Activated naive CD8-positive, alpha-beta T cell treated with anti-CD3 and anti-CD28 coated beads for 36 hours (primary cell): ENCODE data around the gene CYTH2. TPM values are rescaled to one million over a fixed set of nuclear protein-coding genes. Genes with fewer than 3 reads are reported as not detected.

Source experiments
- DNase-seq: peaks from one replicate; pipeline ENCODE4 v3.0.0; 2021
- H3K27ac Mint-ChIP-seq: one replicate; pipeline ENCODE4 v1.8.0; 2022; ENCODE audit warnings: mild to moderate bottlenecking, moderate library complexity, mixed read lengths
- H3K27me3 Mint-ChIP-seq: one replicate; pipeline ENCODE4 v1.8.0; 2022; ENCODE audit warnings: mild to moderate bottlenecking, mixed read lengths
- H3K36me3 Mint-ChIP-seq: one replicate; pipeline ENCODE4 v1.8.0; 2021; ENCODE audit warnings: mild to moderate bottlenecking, mixed read lengths
- H3K4me1 Mint-ChIP-seq: one replicate; pipeline ENCODE4 v1.8.0; 2021; ENCODE audit warnings: mixed read lengths
- H3K4me3 Mint-ChIP-seq: one replicate; pipeline ENCODE4 v1.8.0; 2022; ENCODE audit warnings: mild to moderate bottlenecking, moderate library complexity, mixed read lengths
- H3K9me3 Mint-ChIP-seq: one replicate; pipeline ENCODE4 v1.8.0; 2022; ENCODE audit warnings: mixed read lengths
- total RNA-seq, 2 experiments: library from RNA; stranded (reverse); gene quantifications; one replicate each; pipeline ENCODE4 v1.2.3, GENCODE V29; 2021

Gene CYTH2
- total RNA-seq, 2 experiments from 2014 or later, result 18.2 to 21.7 TPM

GRCh38 chr19:48466561-48467325 is 2.4 kb upstream of the CYTH2 start:
- DNase-seq, result no peak

DNA sequence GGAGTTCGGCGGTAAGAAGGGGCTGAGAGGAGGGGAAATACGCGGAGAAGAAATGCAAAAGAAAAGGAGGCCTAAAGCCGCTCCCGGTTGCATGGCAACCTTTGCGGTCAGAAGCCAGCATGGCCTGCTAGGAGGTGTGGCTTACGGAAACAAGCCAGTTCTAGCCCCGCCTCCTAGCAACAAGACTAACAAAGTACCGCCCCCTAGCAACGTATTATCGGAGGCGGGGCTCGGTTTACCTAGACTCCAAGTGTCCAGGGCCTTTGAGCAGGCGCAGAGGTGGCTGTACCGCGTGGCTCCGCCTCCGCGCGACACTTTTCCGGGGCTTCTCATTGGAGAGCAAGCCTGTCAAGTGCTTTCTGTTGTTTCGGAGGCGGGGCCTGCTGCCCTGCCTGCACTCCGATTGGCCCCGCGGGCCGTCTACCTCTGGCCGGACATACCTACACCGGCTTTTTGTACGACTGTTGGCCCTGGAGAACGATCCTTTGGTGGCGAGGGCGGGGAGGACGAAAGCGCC is 339 bp upstream of the CYTH2 start:
- Mint-ChIP-seq H3K36me3 (peaks cover 2% of the 10 kb centered on the region), H3K27ac (peak overlapping the region; percentile 87), H3K27me3 (no peaks in the 10 kb centered on the region), H3K9me3 (no peaks in the 10 kb centered on the region), H3K4me3 (peak overlapping the region; percentile 85), H3K4me1 (peaks cover 17% of the 10 kb centered on the region)
- peak; percentile 99 for DNase-seq

More at GRCh38 chr19:48466561-48467325, 2.4 kb upstream of the CYTH2 start:
- no peak overlapping the region for H3K4me3 Mint-ChIP-seq
- H3K27ac Mint-ChIP-seq, result no peak overlapping the region
- no peaks in the 10 kb centered on the region for H3K9me3 Mint-ChIP-seq
- peaks cover 14% of the 10 kb centered on the region for H3K4me1 Mint-ChIP-seq
- H3K36me3 Mint-ChIP-seq, result peaks cover 6% of the 10 kb centered on the region
- H3K27me3 Mint-ChIP-seq, result no peaks in the 10 kb centered on the region

GRCh38 chr19:48469934-48470680 is 938 bp downstream of the CYTH2 start:
- H3K4me3 Mint-ChIP-seq, result peak overlapping the region; percentile 85
- no peaks in the 10 kb centered on the region for H3K9me3 Mint-ChIP-seq
- H3K27ac Mint-ChIP-seq, result peak overlapping the region; percentile 87
- H3K4me1 Mint-ChIP-seq, result peaks cover 17% of the 10 kb centered on the region
- peaks cover 2% of the 10 kb centered on the region for H3K36me3 Mint-ChIP-seq
- no peaks in the 10 kb centered on the region for H3K27me3 Mint-ChIP-seq
- DNase-seq, result no peak

DNA sequence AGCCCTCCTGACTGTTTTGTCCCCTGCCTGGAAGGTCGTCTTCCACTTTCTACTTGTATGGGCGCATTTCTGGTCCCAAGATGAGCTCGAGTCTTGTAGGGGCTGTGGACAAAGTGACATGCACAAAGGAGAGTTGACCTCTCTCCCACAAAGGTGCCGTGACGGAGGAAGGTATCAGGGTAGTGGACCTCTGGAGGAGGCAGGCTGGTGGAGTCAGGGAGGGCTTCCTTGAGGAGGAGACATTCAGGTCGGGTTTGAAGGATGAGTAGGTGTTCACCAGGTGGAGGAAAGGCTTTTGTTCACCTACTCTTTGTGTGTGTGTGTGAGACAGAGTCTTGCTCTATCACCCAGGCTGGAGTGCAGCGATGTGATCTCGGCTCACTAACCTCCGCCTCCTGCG is 1.7 kb downstream of the CYTH2 start:
- Mint-ChIP-seq H3K4me1 (peaks cover 17% of the 10 kb centered on the region), H3K4me3 (peak overlapping the region; percentile 26), H3K27me3 (no peaks in the 10 kb centered on the region), H3K9me3 (no peaks in the 10 kb centered on the region), H3K27ac (no peak overlapping the region), H3K36me3 (peaks cover 2% of the 10 kb centered on the region)
- DNase-seq, result no peak

DNA sequence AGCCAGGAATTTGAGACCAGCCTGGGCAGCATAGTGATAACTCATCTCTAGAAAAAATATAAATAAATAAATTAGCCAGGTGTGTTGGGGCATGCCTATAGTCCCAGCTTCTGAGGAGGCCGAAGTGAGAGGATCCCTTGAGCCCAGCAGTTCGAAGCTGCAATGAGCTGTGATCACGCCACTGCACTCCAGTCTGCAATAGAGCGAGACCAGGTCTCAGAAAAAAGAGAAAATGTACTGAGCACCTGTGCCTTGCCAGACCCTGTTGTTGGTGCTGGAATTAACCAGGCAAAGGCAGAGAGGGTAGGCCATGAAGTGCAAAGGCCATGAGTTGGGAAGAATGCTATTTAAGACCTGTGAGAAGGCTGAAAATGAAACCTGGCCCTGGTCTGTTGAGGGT is 2.7 kb downstream of the CYTH2 start:
- Mint-ChIP-seq H3K27ac (no peak overlapping the region), H3K4me1 (peaks cover 17% of the 10 kb centered on the region), H3K4me3 (no peak overlapping the region), H3K27me3 (no peaks in the 10 kb centered on the region), H3K36me3 (peaks cover 2% of the 10 kb centered on the region), H3K9me3 (no peaks in the 10 kb centered on the region)
- no peak for DNase-seq

- Mint-ChIP-seq H3K4me3 (no peak overlapping the region), H3K27ac (no peak overlapping the region), H3K4me1 (peaks cover 11% of the 10 kb centered on the region), H3K9me3 (no peaks in the 10 kb centered on the region), H3K27me3 (no peaks in the 10 kb centered on the region), H3K36me3 (peaks cover 2% of the 10 kb centered on the region)
- no peak for DNase-seq
Measured at GRCh38 chr19:48473161-48473966, 4.2 kb downstream of the CYTH2 start.

GRCh38 chr19:48474084-48474592 is 5.0 kb downstream of the CYTH2 start:
- H3K36me3 Mint-ChIP-seq, result peaks cover 2% of the 10 kb centered on the region
- no peak for DNase-seq
- H3K27ac Mint-ChIP-seq, result no peak overlapping the region
- no peaks in the 10 kb centered on the region for H3K9me3 Mint-ChIP-seq
- H3K27me3 Mint-ChIP-seq, result no peaks in the 10 kb centered on the region
- H3K4me3 Mint-ChIP-seq, result no peak overlapping the region
- H3K4me1 Mint-ChIP-seq, result peaks cover 8% of the 10 kb centered on the region

GRCh38 chr19:48475369-48476068 is 6.3 kb downstream of the CYTH2 start:
- H3K4me1 Mint-ChIP-seq, result peaks cover 11% of the 10 kb centered on the region
- peak overlapping the region; percentile 70 for H3K27ac Mint-ChIP-seq
- H3K36me3 Mint-ChIP-seq, result peaks cover 2% of the 10 kb centered on the region
- no peaks in the 10 kb centered on the region for H3K9me3 Mint-ChIP-seq
- no peaks in the 10 kb centered on the region for H3K27me3 Mint-ChIP-seq
- DNase-seq, result no peak
- H3K4me3 Mint-ChIP-seq, result no peak overlapping the region

DNA sequence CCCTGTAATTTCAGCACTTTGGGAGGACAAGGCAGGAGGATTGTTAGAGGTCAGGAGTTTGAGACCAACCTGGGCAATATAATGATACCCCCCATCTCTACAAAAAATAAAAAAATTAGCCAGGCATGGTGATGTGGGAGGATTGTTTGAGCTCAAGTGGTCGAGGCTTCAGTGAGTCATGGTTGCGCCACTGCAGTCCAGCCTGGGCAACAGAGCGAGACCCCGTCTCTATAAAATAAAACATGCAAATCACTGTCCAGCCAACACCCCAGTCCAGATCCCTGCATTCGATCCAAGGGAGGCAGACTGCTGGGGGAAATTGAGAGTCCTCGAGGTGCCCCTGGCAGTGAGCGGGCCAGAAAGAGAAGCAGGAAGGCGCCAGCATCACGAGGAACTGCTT is 7.0 kb downstream of the CYTH2 start:
- Mint-ChIP-seq H3K9me3 (no peaks in the 10 kb centered on the region), H3K4me1 (peaks cover 15% of the 10 kb centered on the region), H3K27me3 (no peaks in the 10 kb centered on the region), H3K4me3 (no peak overlapping the region), H3K27ac (no peak overlapping the region), H3K36me3 (no peaks in the 10 kb centered on the region)
- no peak for DNase-seq

- peaks cover 19% of the 10 kb centered on the region for H3K4me1 Mint-ChIP-seq
- no peaks in the 10 kb centered on the region for H3K27me3 Mint-ChIP-seq
- H3K36me3 Mint-ChIP-seq, result no peaks in the 10 kb centered on the region
- H3K9me3 Mint-ChIP-seq, result no peaks in the 10 kb centered on the region
- H3K27ac Mint-ChIP-seq, result no peak overlapping the region
- H3K4me3 Mint-ChIP-seq, result no peak overlapping the region
- no peak for DNase-seq
Measured at GRCh38 chr19:48477067-48477685, 8.0 kb downstream of the CYTH2 start.

DNA sequence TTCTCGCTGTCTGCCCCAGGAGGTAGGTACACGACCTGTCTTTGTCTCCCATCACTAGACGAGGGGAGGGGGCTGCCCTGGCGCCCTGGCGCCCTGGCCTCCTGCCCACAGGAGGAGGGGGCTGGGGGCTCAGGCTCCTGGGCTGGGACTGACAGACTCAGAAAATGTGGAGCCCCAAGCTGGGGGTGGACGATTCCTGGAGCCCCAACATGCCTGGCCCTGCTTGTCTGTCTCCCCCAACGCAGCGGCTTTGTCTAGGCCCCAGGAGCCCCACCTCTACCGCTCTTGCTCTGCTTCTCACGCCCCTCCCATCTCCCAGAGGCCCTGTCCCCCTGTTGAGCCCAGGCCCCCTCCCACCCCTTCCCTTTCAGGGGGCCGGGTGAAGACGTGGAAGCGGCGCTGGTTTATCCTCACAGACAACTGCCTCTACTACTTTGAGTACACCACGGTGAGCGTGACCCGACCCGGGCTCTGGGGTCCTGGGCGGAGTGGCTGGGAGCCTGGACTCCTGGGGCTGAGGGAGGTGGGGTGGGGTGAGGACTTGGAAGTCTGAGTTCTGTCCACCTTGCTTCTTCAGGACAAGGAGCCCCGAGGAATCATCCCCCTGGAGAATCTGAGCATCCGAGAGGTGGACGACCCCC is 8.6 kb downstream of the CYTH2 start:
- Mint-ChIP-seq H3K4me1 (peaks cover 20% of the 10 kb centered on the region), H3K4me3 (no peak overlapping the region), H3K36me3 (no peaks in the 10 kb centered on the region), H3K9me3 (no peaks in the 10 kb centered on the region), H3K27me3 (no peaks in the 10 kb centered on the region), H3K27ac (no peak overlapping the region)
- DNase-seq, result no peak

DNA sequence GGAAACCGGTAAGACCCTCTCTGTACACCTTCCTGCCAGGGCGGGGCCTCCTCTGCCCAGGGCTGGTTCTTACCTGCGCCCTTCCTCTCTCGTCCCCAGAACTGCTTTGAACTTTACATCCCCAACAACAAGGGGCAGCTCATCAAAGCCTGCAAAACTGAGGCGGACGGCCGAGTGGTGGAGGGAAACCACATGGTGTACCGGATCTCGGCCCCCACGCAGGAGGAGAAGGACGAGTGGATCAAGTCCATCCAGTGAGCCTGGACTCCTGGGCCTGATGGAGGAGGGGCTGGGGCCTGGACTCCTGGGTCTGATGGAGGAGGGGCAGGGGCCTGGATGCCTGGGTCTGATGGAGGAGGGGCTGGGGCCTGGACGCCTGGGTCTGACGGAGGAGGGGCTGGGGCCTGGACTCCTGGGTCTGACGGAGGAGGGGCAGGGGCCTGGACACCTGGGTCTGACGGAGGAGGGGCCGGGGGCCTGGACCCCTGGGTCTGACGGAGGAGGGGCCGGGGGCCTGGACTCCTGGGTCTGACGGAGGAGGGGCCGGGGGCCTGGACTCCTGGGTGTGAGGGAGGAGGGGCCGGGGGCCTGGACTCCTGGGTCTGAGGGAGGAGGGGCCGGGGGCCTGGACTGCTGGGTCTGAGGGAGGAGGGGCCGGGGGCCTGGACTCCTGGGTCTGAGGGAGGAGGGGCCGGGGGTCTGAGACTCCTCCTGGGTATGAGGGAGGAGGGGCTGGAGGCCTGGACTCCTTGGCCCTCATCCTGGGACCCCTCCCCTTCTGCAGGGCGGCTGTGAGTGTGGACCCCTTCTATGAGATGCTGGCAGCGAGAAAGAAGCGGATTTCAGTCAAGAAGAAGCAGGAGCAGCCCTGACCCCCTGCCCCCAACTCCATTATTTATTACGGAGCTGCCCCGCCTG is 9.4 kb downstream of the CYTH2 start:
- H3K36me3 Mint-ChIP-seq, result no peaks in the 10 kb centered on the region
- H3K27me3 Mint-ChIP-seq, result no peaks in the 10 kb centered on the region
- H3K27ac Mint-ChIP-seq, result no peak overlapping the region
- DNase-seq, result no peak
- H3K9me3 Mint-ChIP-seq, result no peaks in the 10 kb centered on the region
- no peak overlapping the region for H3K4me3 Mint-ChIP-seq
- peaks cover 20% of the 10 kb centered on the region for H3K4me1 Mint-ChIP-seq

- Mint-ChIP-seq H3K4me3 (peak overlapping the region; percentile 22), H3K9me3 (no peaks in the 10 kb centered on the region), H3K4me1 (peaks cover 20% of the 10 kb centered on the region), H3K27me3 (no peaks in the 10 kb centered on the region), H3K36me3 (no peaks in the 10 kb centered on the region), H3K27ac (peak overlapping the region; percentile 90)
- DNase-seq, result no peak
Measured at GRCh38 chr19:48479686-48480085, 10.5 kb downstream of the CYTH2 start.
